NCI-H2107 treated with DMSO at 0.1 percent for 48 hours (cell line): ENCODE data around the gene CCNJL.

Experiments used
- DNase-seq: peaks from one replicate; lab custom pipeline; 2025; ENCODE audit not compliant: unreplicated experiment; lab: John Stamatoyannopoulos, UW

CCNJL gene

DNA sequence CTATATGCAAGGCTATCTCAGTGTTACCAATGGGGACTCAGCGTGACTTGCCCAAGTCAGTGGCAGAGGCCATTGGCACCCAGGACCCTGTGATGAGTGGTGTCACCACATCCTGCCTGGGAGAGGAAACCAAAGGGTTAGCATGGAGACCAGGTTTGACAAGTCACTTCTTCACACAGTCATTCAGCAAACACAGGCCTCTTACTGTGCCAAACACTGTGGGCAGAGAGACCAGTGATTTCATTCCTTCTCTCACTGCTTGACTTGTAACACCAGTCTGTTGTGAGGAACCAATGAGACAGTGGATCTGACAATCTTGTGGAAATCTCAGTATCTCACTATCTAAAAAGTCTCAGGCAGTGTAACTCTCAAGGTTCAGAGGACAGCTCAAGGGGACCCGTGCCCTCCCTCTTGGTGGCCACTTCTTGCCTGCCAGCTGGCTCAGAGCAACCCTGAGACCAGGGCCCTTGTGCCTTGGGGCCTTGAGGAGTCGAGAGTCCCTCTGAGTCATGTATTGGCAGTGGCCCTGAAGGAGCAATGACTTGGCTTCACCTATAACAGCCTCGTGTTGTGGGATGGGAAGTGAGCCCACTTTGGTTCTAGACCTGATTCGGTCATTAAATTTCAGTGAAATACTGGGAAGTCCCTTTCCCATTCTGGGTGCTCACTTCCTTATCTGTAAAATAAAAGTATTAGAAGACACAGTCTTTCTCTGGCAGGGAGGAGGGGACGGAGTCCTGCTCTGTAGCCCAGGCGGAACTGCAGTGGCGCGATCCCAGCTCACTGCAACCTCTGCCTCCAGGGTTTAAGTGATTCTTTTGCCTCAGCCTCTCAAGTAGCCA is 81.5 kb downstream of the CCNJL start:
- no peak for DNase-seq

GRCh38 chr5:160229190-160229742 is 83.1 kb downstream of the CCNJL start, which contains the start of gene FABP6:
Gene FABP6 (plus strand): TSS chr5:160229506. CDS start chr5:160229558, 52 bp downstream.
- DNase-seq = no peak

DNA sequence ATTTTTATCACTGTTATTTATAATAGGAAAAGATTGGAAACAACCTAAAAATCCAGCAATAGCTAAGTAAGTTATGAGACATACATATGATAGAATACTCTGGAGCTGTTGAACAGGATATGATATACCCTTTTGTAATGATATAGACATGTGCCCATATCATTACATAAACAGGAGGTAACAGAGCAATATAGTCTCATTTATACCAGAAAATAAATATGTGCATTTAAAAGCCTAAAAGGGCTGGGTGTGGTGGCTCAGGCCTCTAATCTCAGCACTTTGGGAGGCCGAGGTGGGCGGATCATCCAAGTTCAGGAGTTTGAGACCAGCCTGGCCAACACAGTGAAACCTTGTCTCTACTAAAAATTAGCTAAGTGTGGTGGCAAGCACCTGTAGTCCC is 85.4 kb downstream of the CCNJL start:
- DNase-seq = no peak

- no peak for DNase-seq
Measured at GRCh38 chr5:160221082-160221481, 91.3 kb downstream of the CCNJL start.

GRCh38 chr5:160219356-160219755 is 93.0 kb downstream of the CCNJL start:
- DNase-seq = no peak

DNA sequence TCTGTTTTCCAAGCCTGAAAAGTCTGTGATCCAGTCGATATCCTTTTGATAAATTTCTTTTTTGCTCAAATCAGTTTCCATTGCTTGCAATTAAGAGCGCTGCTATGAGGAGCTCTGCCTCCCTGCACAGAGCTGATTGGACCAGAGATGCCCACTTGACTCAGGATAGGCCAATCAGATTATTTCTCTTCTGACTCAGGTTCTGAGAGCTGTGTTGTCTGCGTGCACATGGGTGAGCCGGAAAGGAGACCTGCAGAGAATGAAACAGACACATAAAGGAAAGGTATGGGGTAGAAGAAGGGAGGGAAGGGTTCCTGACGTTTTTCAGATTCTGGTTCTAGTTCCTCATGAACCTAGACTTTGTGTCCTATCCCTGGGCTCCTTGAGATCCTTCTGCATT is 98.8 kb downstream of the CCNJL start:
- no peak for DNase-seq

- no peak for DNase-seq
Measured at GRCh38 chr5:160211352-160211751, 101.0 kb downstream of the CCNJL start.

- DNase-seq = no peak
Measured at GRCh38 chr5:160210606-160211005, 101.8 kb downstream of the CCNJL start.

DNA sequence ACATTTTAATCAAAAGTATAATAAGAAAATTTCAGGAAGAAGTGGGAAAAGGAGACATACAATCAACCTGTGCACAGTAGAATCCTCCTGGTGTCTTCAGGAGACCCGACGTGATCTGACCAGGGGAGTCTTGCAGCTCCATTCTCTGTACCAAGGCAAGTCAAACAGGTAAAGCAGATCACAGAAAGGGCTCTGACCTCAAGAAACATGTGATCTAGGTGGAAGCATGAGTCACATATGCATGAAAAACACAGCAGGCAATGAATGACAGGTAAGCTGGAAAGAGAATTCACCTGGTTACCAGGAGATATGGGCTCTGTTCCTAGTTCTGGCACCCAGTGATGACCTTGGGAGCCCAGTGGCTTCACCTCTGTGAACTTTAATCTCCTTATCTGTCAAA is 102.4 kb downstream of the CCNJL start:
- no peak for DNase-seq

DNA sequence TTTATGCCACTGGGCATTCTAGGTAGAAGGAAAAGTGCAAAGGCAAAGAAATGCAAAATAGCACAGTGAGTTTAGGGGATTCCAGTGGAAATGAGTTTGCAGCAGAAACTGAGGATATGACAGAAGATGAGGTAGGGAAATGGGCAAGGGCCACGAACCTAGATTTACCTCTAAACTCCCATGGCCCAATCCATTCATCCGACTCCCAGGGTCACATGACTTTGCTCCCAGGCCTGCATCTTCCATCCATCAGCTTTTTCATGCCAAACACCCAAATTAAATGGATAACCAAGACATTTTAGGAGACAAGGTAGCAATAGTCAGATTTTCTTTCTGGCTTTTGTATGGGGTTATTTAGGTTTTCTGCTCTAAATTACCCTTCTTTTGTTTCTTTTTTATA is 105.3 kb downstream of the CCNJL start:
- no peak for DNase-seq
